Osteoblast (primary cell): ENCODE measurements around the gene COL18A1. TPM values are rescaled to one million over a fixed set of nuclear protein-coding genes. Genes with fewer than 3 reads are reported as not detected.

Experiments used
- DNase-seq: peaks from one replicate; pipeline ENCODE4 v3.0.0; 2011; ENCODE audit warnings: low spot score, mixed read lengths; ENCODE audit not compliant: insufficient read length; ENCODE audit errors: missing footprints
- H2AFZ ChIP-seq: 2 replicates; pipeline ENCODE4 v1.6.0; 2011; ENCODE audit warnings: mild to moderate bottlenecking, low read length
- H3K27ac ChIP-seq: 2 replicates; pipeline ENCODE4 v1.5.1; 2011; ENCODE audit warnings: mild to moderate bottlenecking, low read depth, low read length, moderate library complexity
- H3K27me3 ChIP-seq: 2 replicates; pipeline ENCODE4 v1.6.0; 2012; ENCODE audit warnings: mild to moderate bottlenecking, control low read depth, inconsistent platforms, low read length, moderate library complexity; ENCODE audit not compliant: insufficient read depth
- H3K36me3 ChIP-seq: 2 replicates; pipeline ENCODE4 v1.5.1; 2011; ENCODE audit warnings: mild to moderate bottlenecking, low read length, control low read depth, moderate library complexity; ENCODE audit not compliant: insufficient read depth
- H3K4me1 ChIP-seq: 2 replicates; pipeline ENCODE4 v1.5.1; 2011; ENCODE audit warnings: mild to moderate bottlenecking, low read length, control low read depth, moderate library complexity; ENCODE audit not compliant: insufficient read depth
- H3K4me2 ChIP-seq: 2 replicates; pipeline ENCODE4 v1.6.0; 2011; ENCODE audit warnings: mild to moderate bottlenecking, low read length; ENCODE audit not compliant: insufficient read depth
- H3K4me3 ChIP-seq: fragments of 200-600 bp; sonication (generic); 3 replicates; pipeline ENCODE4 v1.5.1; 2012; ENCODE audit warnings: mild to moderate bottlenecking, low read length, inconsistent platforms; ENCODE audit not compliant: insufficient read depth
- H3K79me2 ChIP-seq: 2 replicates; pipeline ENCODE4 v1.6.0; 2012; ENCODE audit warnings: mild to moderate bottlenecking, low read length, control low read depth, inconsistent platforms; ENCODE audit not compliant: insufficient read depth
- H3K9me3 ChIP-seq: 2 replicates; pipeline ENCODE4 v1.5.1; 2011; ENCODE audit warnings: low read depth, low read length, control low read depth
- H4K20me1 ChIP-seq: 2 replicates; pipeline ENCODE4 v1.6.0; 2012; ENCODE audit warnings: mild to moderate bottlenecking, low read length, control low read depth; ENCODE audit not compliant: insufficient read depth
- total RNA-seq: library from RNA; depleted of rRNA; stranded (reverse); fragments of >200 nt; gene quantifications from 2 replicates; pipeline ENCODE4 v1.2.3, GENCODE V29; 2012
- TF ChIP-seq, protein P1 (sequence below): IDR thresholded peaks from 2 replicates; pipeline ENCODE4 v1.5.1; 2011; ENCODE audit warnings: mild to moderate bottlenecking, low read depth, low read length, moderate library complexity; ENCODE audit errors: extremely low read depth

COL18A1 gene
- total RNA-seq, 1 donor: 8.3 TPM

DNA sequence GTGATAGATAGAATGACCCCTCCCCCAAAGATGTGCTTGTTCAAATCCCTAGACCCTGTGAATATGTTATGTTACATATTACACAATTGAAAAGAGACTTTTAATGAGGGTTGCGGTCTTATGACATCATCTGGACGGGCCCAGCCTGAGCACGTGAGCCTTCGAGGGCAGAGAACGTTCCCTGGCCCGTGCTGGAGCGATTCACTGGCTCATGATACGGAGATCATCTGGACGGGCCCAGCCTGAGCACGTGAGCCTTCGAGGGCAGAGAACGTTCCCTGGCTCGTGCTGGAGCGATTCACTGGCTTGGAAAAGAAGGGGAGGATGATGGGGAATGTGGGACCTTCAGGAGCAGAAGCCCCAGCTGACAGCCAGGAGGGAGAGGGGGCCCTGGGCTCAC lies 34.4 kb upstream of the COL18A1 start:
- H3K9me3 ChIP-seq: no peaks in the 10 kb centered on the region
- H3K36me3 ChIP-seq: no peaks in the 10 kb centered on the region
- peaks cover 16% of the 10 kb centered on the region for H3K4me1 ChIP-seq
- no peak overlapping the region for H3K4me2 ChIP-seq
- H3K27me3 ChIP-seq: no peaks in the 10 kb centered on the region
- H3K4me3 ChIP-seq: no peak overlapping the region
- DNase-seq: no peak
- H4K20me1 ChIP-seq: no peaks in the 10 kb centered on the region
- H2AFZ ChIP-seq: no peak overlapping the region
- TF ChIP-seq, protein P1, sequence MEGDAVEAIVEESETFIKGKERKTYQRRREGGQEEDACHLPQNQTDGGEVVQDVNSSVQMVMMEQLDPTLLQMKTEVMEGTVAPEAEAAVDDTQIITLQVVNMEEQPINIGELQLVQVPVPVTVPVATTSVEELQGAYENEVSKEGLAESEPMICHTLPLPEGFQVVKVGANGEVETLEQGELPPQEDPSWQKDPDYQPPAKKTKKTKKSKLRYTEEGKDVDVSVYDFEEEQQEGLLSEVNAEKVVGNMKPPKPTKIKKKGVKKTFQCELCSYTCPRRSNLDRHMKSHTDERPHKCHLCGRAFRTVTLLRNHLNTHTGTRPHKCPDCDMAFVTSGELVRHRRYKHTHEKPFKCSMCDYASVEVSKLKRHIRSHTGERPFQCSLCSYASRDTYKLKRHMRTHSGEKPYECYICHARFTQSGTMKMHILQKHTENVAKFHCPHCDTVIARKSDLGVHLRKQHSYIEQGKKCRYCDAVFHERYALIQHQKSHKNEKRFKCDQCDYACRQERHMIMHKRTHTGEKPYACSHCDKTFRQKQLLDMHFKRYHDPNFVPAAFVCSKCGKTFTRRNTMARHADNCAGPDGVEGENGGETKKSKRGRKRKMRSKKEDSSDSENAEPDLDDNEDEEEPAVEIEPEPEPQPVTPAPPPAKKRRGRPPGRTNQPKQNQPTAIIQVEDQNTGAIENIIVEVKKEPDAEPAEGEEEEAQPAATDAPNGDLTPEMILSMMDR: no peak
- H3K27ac ChIP-seq: no peak overlapping the region
- H3K79me2 ChIP-seq: no peaks in the 10 kb centered on the region

DNA sequence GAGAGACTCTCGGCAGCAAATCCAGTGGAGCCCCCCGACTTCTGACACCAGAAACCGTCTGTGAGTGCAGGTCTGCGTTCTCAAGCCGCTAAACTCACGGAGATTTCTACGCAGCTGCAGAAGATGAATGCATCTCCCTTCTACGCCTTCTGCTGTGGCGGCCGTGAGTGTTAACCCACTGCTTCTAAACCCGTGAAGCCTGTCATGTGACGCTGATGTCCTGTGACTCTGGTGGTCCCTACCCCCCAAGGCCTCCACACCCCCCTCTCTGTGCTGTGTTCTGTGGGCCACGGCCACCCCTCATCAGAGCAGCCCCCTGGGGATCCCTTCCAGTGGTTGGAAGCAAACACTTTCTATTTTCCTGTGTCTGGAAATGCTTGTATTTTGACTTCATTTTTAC lies 33.9 kb upstream of the COL18A1 start:
- H3K4me3 ChIP-seq: no peak overlapping the region
- TF ChIP-seq, protein P1: no peak
- no peaks in the 10 kb centered on the region for H3K79me2 ChIP-seq
- H3K4me1 ChIP-seq: peaks cover 15% of the 10 kb centered on the region
- no peaks in the 10 kb centered on the region for H3K9me3 ChIP-seq
- H3K27ac ChIP-seq: no peak overlapping the region
- H4K20me1 ChIP-seq: no peaks in the 10 kb centered on the region
- H2AFZ ChIP-seq: no peak overlapping the region
- no peaks in the 10 kb centered on the region for H3K36me3 ChIP-seq
- H3K4me2 ChIP-seq: no peak overlapping the region
- no peak for DNase-seq
- H3K27me3 ChIP-seq: no peaks in the 10 kb centered on the region

DNA sequence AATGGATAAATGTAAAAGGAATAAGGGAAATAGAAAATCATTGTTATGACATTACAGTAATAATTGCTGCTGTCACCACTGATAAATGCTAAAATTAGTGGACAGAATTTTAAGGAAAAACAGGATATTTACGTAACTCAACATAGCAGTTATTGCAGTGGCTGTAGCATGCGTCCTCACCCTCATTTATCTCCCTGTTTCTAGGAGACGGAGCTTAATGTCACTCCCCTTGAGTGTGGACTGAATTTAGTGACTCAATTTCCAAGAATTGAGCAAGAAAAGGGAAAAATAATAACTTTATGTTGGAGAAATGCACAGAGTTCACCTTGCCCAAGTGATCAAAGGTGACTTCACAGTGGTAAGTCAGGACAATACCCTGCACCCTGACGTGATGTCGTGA lies 33.3 kb upstream of the COL18A1 start:
- Histone ChIP-seq H3K27me3 (no peaks in the 10 kb centered on the region), H3K4me2 (no peak overlapping the region), H2AFZ (no peak overlapping the region), H3K4me3 (no peak overlapping the region), H3K36me3 (no peaks in the 10 kb centered on the region), H4K20me1 (no peaks in the 10 kb centered on the region), H3K4me1 (peaks cover 10% of the 10 kb centered on the region), H3K9me3 (no peaks in the 10 kb centered on the region), H3K79me2 (no peaks in the 10 kb centered on the region), H3K27ac (no peak overlapping the region)
- TF ChIP-seq, protein P1: no peak
- no peak for DNase-seq

DNA sequence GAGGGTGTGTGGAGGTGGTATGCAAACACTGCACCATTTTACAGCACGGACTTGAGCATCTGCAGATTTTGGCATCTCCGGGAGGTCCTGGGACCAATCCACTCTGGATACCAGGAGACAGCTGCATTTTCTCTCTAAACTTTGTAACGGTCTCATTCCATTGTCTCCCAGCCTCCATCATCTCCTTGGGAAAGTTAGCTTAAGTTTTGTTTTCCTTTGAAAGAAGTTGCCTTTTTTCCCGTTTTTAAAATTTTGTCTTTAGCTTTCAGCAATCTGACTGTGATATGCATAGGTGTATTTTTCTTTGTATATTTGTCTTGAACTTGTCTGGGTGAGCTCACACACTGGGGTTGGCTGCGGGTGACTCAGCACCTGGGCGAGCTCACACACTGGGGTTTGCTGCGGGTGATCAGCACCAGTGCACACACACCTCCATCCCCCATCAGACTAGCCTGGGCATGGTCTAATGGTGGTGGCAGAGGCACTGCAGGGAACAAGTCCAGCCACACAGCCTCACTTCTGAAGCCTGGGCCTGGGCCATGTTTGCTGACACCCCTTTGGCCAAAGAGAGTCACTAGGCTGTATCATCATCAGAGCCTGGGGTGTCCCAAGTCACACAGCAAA lies 32.1 kb upstream of the COL18A1 start:
- Histone ChIP-seq H3K27ac (no peak overlapping the region), H3K79me2 (no peaks in the 10 kb centered on the region), H3K4me1 (no peaks in the 10 kb centered on the region), H3K9me3 (no peaks in the 10 kb centered on the region), H4K20me1 (no peaks in the 10 kb centered on the region), H2AFZ (no peak overlapping the region), H3K27me3 (peaks cover 5% of the 10 kb centered on the region), H3K36me3 (no peaks in the 10 kb centered on the region), H3K4me3 (no peak overlapping the region), H3K4me2 (no peak overlapping the region)
- TF ChIP-seq, protein P1: no peak
- no peak for DNase-seq
